Neuronal stem cell (in vitro differentiated cells): ENCODE data around the gene NF2.
A peak's percentile ranks its signal among the peaks of the same experiment; 100 is the strongest.

Experiments used
- DNase-seq: peaks from one replicate; pipeline ENCODE4 v3.0.0-alpha.2; 2013; ENCODE audit warnings: low spot score
- H2AFZ ChIP-seq: one replicate; pipeline ENCODE4 v1.6.1; 2013; ENCODE audit warnings: mild to moderate bottlenecking, low read length, inconsistent platforms
- H2AK5ac ChIP-seq: 2 replicates; pipeline ENCODE4 v1.6.1; 2013; ENCODE audit warnings: low read depth, mild to moderate bottlenecking, inconsistent platforms, low read length, moderate library complexity, mixed read lengths
- H2BK120ac ChIP-seq: 2 replicates; pipeline ENCODE4 v1.6.1; 2013; ENCODE audit warnings: low read depth, mild to moderate bottlenecking, inconsistent platforms, low read length, moderate library complexity, mixed read lengths
- H2BK12ac ChIP-seq: one replicate; pipeline ENCODE4 v1.6.1; 2013; ENCODE audit warnings: low read length, inconsistent platforms
- H2BK15ac ChIP-seq: 2 replicates; pipeline ENCODE4 v1.6.1; 2013; ENCODE audit warnings: mild to moderate bottlenecking, low read length, inconsistent platforms, mixed read lengths
- H2BK5ac ChIP-seq: one replicate; pipeline ENCODE4 v1.6.1; 2013; ENCODE audit warnings: inconsistent platforms, mild to moderate bottlenecking, low read length, moderate library complexity
- H3K14ac ChIP-seq: one replicate; pipeline ENCODE4 v1.6.1; 2013; ENCODE audit warnings: low read length, inconsistent platforms
- H3K18ac ChIP-seq: 2 replicates; pipeline ENCODE4 v1.6.1; 2013; ENCODE audit warnings: low read length, inconsistent platforms
- H3K23ac ChIP-seq: 2 replicates; pipeline ENCODE4 v1.6.1; 2013; ENCODE audit warnings: low read depth, mild to moderate bottlenecking, mixed read lengths, low read length, inconsistent platforms; ENCODE audit not compliant: poor library complexity
- H3K27ac ChIP-seq: replicated peaks from 3 replicates; pipeline ENCODE4 v1.5.1; 2013; ENCODE audit warnings: low read length, inconsistent platforms
- H3K27me3 ChIP-seq, 3 experiments: 2 replicates each; pipeline ENCODE4 v1.6.1; 2013; ENCODE audit warnings: low read length in 3 of 3, mild to moderate bottlenecking in 2 of 3, inconsistent platforms in 1 of 3, low read depth in 1 of 3, mixed read lengths in 1 of 3, moderate library complexity in 1 of 3; ENCODE audit not compliant: control insufficient read depth in 3 of 3, insufficient read depth in 3 of 3
- H3K36me3 ChIP-seq, 2 donors: replicated peaks in 1 of 2; 2 replicates each; pipeline ENCODE4 v1.6.1; 2013; ENCODE audit warnings: low read length in 2 of 2; ENCODE audit not compliant: control insufficient read depth in 2 of 2, insufficient read depth in 2 of 2
- H3K4ac ChIP-seq: 2 replicates; pipeline ENCODE4 v1.6.1; 2013; ENCODE audit warnings: inconsistent platforms, mild to moderate bottlenecking, low read length, moderate library complexity
- H3K4me1 ChIP-seq, 2 donors: 1 replicate in 1 of 2; 2 replicates in 1 of 2; pipeline ENCODE4 v1.6.1; 2013; ENCODE audit warnings: low read length in 2 of 2, low read depth in 1 of 2; ENCODE audit not compliant: control insufficient read depth in 2 of 2, insufficient read depth in 1 of 2
- H3K4me2 ChIP-seq: one replicate; pipeline ENCODE4 v1.6.1; 2013; ENCODE audit warnings: mild to moderate bottlenecking, low read length, inconsistent platforms; ENCODE audit not compliant: insufficient read depth, poor library complexity, severe bottlenecking
- H3K4me3 ChIP-seq, 2 donors: 2 replicates each; pipeline ENCODE4 v1.5.1; 2013; ENCODE audit warnings: low read length in 2 of 2, mild to moderate bottlenecking in 2 of 2, inconsistent platforms in 1 of 2, moderate library complexity in 1 of 2
- H3K79me1 ChIP-seq: one replicate; pipeline ENCODE4 v1.6.1; 2013; ENCODE audit warnings: low read depth, mild to moderate bottlenecking, inconsistent platforms, low read length, moderate library complexity
- H3K9ac ChIP-seq: one replicate; pipeline ENCODE4 v1.6.1; 2013; ENCODE audit warnings: mild to moderate bottlenecking, low read depth, low read length, inconsistent platforms; ENCODE audit not compliant: poor library complexity
- H3K9me3 ChIP-seq, 2 donors: replicated peaks in 1 of 2; 2 replicates each; pipeline versions ENCODE3 to v1.6.1; 2013; ENCODE audit warnings: low read length in 2 of 2, mild to moderate bottlenecking in 2 of 2, inconsistent platforms in 1 of 2, low read depth in 1 of 2, mixed read lengths in 1 of 2, moderate library complexity in 1 of 2; ENCODE audit not compliant: control insufficient read depth in 2 of 2, insufficient read depth in 1 of 2
- H4K8ac ChIP-seq: one replicate; pipeline ENCODE4 v1.6.1; 2013; ENCODE audit warnings: low read depth, mild to moderate bottlenecking, inconsistent platforms, low read length, moderate library complexity
- H4K91ac ChIP-seq: one replicate; pipeline ENCODE4 v1.6.1; 2013; ENCODE audit warnings: low read length, low read depth, mild to moderate bottlenecking, inconsistent platforms; ENCODE audit not compliant: poor library complexity
- WGBS, 2 donors: extraction: QIAGEN DNeasy Blood & Tissue Kit; methylation state at CpG; one replicate each; pipeline ENCODE4 v1.1.7; 2013; ENCODE audit warnings: missing lambda C conversion rate in 2 of 2, mixed read lengths in 1 of 2; ENCODE audit not compliant: insufficient read length in 2 of 2, insufficient replicate concordance in 1 of 2; ENCODE audit errors: extremely low coverage in 2 of 2; 5-methylcytosine and 5-hydroxymethylcytosine counted together

Gene NF2

GRCh38 chr22:29704528-29705285 lies 101.3 kb downstream of the NF2 start:
- H2BK15ac ChIP-seq = no peak overlapping the region
- peaks cover 2 to 32% (median 15%) of the 10 kb centered on the region in 3 experiments for H3K27me3 ChIP-seq
- no peaks in the 10 kb centered on the region for H3K79me1 ChIP-seq
- no peak overlapping the region for H2BK5ac ChIP-seq
- peak overlapping the region; percentile 61 for H3K23ac ChIP-seq
- no peaks in the 10 kb centered on the region for H3K36me3 ChIP-seq
- no peak overlapping the region for H3K27ac ChIP-seq
- H3K4ac ChIP-seq = no peak overlapping the region
- H3K4me3 ChIP-seq = no peak overlapping the region
- no peak overlapping the region for H3K4me2 ChIP-seq
- H3K9ac ChIP-seq = no peak overlapping the region
- H2AFZ ChIP-seq = peak overlapping the region; percentile 38
- no CpG with 5 or more reads among the region's 14 CpGs for WGBS, 2 donors
- H4K91ac ChIP-seq = no peak overlapping the region
- no peaks in the 10 kb centered on the region for H3K9me3 ChIP-seq
- no peak overlapping the region for H4K8ac ChIP-seq
- H2BK120ac ChIP-seq = no peak overlapping the region
- no peak overlapping the region for H3K18ac ChIP-seq
- H3K14ac ChIP-seq = peak overlapping the region; percentile 11
- H2BK12ac ChIP-seq = no peak overlapping the region
- H3K4me1 ChIP-seq = peaks cover 24 to 36% of the 10 kb centered on the region in 2 donors
- no peak overlapping the region for H2AK5ac ChIP-seq
- DNase-seq = no peak

- H2BK120ac ChIP-seq = no peak overlapping the region
- no peak overlapping the region for H3K14ac ChIP-seq
- H3K27ac ChIP-seq = no peak overlapping the region
- H4K8ac ChIP-seq = no peak overlapping the region
- no peak overlapping the region for H2BK15ac ChIP-seq
- H4K91ac ChIP-seq = no peak overlapping the region
- H3K79me1 ChIP-seq = no peaks in the 10 kb centered on the region
- H3K18ac ChIP-seq = peak overlapping the region; percentile 5
- H2AK5ac ChIP-seq = peak overlapping the region; percentile 13
- H3K27me3 ChIP-seq = peaks cover 2 to 40% (median 15%) of the 10 kb centered on the region in 3 experiments
- no peak overlapping the region for H3K23ac ChIP-seq
- H3K36me3 ChIP-seq = no peaks in the 10 kb centered on the region
- no CpG with 5 or more reads among the region's 7 CpGs for WGBS, 2 donors
- no peak overlapping the region for H3K4me2 ChIP-seq
- peaks cover 24 to 36% of the 10 kb centered on the region in 2 donors for H3K4me1 ChIP-seq
- H3K9me3 ChIP-seq = no peaks in the 10 kb centered on the region
- no peak overlapping the region for H2AFZ ChIP-seq
- no peak overlapping the region for H3K9ac ChIP-seq
- no peak overlapping the region for H3K4me3 ChIP-seq
- no peak overlapping the region for H2BK12ac ChIP-seq
- H2BK5ac ChIP-seq = no peak overlapping the region
- no peak for DNase-seq
- H3K4ac ChIP-seq = no peak overlapping the region
Measured at GRCh38 chr22:29705651-29706050, 102.2 kb downstream of the NF2 start.

- Histone ChIP-seq H2BK120ac (no peak overlapping the region), H4K8ac (no peak overlapping the region), H3K27me3 (peaks cover 2 to 48% (median 15%) of the 10 kb centered on the region in 3 experiments), H3K9me3 (no peaks in the 10 kb centered on the region), H3K79me1 (no peaks in the 10 kb centered on the region), H2BK15ac (no peak overlapping the region), H3K23ac (no peak overlapping the region), H2AFZ (peak overlapping the region; percentile 25), H3K14ac (no peak overlapping the region), H4K91ac (no peak overlapping the region), H3K4me1 (peaks cover 23 to 33% of the 10 kb centered on the region in 2 donors), H3K36me3 (no peaks in the 10 kb centered on the region), H2BK5ac (no peak overlapping the region), H3K4me3 (no peak overlapping the region), H3K27ac (no peak overlapping the region), H3K9ac (no peak overlapping the region), H2AK5ac (no peak overlapping the region), H3K4me2 (no peak overlapping the region), H3K18ac (no peak overlapping the region), H3K4ac (no peak overlapping the region), H2BK12ac (no peak overlapping the region)
- WGBS, 2 donors = no CpG with 5 or more reads among the region's 9 CpGs
- no peak for DNase-seq
Measured at GRCh38 chr22:29706486-29706885, 103.1 kb downstream of the NF2 start.

DNA sequence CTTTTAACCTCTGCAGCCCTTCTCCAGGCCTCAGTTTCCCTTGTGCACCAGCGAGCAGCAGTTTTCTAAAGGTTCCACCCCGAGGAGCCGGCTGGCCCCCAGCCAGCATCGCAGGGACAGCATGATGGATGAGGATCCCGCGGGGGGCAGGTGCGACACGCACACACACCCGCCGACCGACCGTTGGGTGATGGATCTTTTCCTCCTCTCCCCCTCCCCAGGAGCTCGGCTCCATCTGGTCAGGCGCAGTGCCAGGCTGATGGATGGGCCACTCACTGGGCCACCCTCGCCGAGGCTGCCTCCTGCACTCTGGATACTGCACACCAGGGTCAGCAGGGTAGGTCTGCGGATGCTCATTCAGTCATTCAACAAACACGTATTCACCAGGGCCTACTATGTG lies 103.6 kb downstream of the NF2 start:
- no peak overlapping the region for H4K91ac ChIP-seq
- WGBS, 2 donors = no CpG with 5 or more reads among the region's 18 CpGs
- H3K18ac ChIP-seq = no peak overlapping the region
- H2AK5ac ChIP-seq = no peak overlapping the region
- no peak overlapping the region for H3K4me2 ChIP-seq
- no peak overlapping the region for H3K4me3 ChIP-seq
- H2BK5ac ChIP-seq = no peak overlapping the region
- no peak overlapping the region for H3K4ac ChIP-seq
- H3K9ac ChIP-seq = no peak overlapping the region
- H3K36me3 ChIP-seq = no peaks in the 10 kb centered on the region
- H3K27ac ChIP-seq = no peak overlapping the region
- H2BK120ac ChIP-seq = no peak overlapping the region
- H3K14ac ChIP-seq = no peak overlapping the region
- no peaks in the 10 kb centered on the region for H3K9me3 ChIP-seq
- H2AFZ ChIP-seq = no peak overlapping the region
- H4K8ac ChIP-seq = no peak overlapping the region
- peaks cover 2 to 48% (median 15%) of the 10 kb centered on the region in 3 experiments for H3K27me3 ChIP-seq
- H3K23ac ChIP-seq = no peak overlapping the region
- H3K4me1 ChIP-seq = peaks cover 19 to 33% of the 10 kb centered on the region in 2 donors
- H3K79me1 ChIP-seq = no peaks in the 10 kb centered on the region
- H2BK12ac ChIP-seq = no peak overlapping the region
- DNase-seq = no peak
- no peak overlapping the region for H2BK15ac ChIP-seq
